HG02970 (cell line): ENCODE data around the gene GRM8.

Experiments used
- ATAC-seq: cut with Tn5 transposase; IDR thresholded peaks from one replicate; pipeline ENCODE4 v1.9.1; 2021; ENCODE audit warnings: mild to moderate bottlenecking, moderate library complexity, moderate number of reproducible peaks; ENCODE audit not compliant: unreplicated experiment, low FRiP score

GRM8 gene

DNA sequence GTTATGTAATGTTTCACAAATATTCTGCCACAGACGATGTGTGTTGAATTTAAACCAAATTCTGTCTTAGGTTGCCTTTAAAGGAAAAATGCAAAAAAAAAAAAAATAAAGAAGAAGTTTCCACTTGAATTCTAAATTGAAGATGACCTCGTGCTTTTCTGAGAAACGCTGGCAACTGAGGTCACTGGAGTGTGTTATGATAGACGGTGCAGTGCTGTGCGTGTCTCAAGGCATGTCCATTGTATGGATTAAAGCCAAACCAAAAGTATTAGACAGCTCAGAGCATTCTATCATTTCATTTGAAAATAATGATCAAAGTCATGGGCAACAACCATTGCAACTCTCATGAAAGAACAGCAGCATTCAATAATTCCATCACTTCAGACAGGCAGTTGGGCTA, 483.9 kb downstream of the GRM8 start:
- no peak for ATAC-seq

DNA sequence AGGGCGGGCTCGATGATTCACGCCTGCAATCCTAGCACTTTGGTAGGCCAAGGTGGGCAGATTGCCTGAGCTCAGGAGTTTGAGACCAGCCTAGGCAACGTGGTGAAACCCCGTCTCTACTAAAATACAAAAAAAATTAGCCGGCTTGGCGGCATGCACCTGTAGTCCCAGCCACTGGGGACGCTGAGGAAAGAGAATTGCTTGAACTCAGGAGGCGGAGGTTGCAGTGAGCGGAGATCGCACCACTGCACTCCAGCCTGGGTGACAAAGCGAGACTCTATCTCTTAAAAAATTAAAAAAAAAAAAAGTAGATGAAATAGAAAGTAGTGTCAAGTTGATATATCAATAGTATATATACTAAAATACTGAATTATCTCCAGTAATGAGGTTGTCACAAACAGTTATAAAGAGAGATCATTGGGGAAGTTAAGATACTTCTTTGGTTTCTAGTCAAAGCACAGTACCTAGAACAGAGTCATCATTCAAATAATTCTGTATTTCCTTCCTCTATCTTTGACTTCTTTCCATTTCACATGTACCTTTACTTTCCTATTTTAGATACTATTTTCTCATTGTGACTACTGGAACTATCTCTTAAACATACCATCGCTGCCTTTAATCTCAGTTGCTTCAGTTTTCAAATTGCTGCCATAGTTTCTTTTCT, 491.7 kb downstream of the GRM8 start:
- ATAC-seq: no peak

DNA sequence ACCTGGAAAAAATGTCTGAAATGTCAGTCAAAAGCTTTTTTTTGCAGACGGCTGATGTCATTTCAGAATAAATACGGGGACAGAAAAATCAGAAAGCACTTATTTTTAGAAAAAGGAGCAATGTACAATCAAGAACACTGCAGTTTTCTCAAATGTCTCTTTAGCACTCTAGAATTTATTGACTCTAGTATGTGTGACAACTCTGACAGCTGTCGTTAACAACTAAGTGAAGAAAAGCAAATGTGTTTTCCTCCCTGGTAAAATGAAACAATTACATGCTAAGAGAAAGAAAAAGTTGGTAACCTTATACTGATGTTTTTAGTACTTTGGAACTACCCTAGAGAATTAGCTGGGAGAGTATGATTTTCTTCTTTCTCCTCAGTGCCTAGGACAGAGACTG, 497.4 kb downstream of the GRM8 start:
- no peak for ATAC-seq

DNA sequence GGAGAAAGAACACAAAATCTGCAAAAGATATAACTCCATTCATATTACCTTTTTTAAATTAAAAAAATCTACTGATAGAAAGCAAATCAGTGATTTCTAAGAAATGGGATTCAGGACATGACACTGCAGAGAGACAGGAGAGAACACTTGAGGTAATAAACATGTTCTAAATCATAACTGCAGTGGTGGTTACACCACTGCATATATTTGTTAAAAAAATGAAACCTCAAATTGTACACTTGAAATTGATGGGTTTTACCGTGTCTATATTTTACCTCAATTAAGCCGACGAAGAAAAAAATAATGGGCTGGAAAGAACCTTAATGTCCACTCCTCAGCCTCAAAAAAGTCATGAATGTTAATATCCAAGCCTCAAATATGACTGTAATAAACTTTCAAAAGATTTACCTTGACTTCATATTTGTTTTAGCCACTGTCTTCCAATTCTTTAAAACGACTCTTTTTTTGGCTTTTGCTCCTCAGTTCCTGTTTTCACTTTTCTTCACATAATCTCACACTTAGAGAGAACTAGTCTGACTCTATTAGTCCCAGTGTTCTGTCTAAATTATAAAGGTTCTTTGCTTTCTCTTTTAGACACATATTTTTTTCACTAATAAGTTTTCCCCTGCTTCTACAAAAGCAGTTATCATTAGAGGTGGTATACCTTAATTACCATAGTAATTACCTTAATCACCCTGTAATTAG, 502.4 kb downstream of the GRM8 start:
- no peak for ATAC-seq

DNA sequence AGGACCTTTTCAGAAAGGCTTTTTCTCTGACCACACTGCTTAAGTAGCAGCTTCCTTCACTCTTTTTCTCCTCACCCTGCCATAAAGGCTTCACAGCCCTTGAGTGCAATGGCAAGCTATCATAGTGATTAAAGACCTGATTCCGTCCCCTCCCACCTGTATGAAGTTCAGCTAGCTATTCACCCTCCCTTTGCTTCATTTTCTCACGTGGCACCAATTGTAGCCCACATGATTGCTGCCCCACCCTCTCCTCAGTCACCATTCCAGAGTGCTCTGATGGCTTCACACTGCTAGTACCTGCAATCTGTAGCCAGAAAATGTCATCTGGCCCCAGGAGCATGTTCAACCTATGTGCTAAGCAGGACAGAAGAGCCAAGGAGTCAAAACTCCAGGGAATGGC, 523.8 kb downstream of the GRM8 start:
- no peak for ATAC-seq

DNA sequence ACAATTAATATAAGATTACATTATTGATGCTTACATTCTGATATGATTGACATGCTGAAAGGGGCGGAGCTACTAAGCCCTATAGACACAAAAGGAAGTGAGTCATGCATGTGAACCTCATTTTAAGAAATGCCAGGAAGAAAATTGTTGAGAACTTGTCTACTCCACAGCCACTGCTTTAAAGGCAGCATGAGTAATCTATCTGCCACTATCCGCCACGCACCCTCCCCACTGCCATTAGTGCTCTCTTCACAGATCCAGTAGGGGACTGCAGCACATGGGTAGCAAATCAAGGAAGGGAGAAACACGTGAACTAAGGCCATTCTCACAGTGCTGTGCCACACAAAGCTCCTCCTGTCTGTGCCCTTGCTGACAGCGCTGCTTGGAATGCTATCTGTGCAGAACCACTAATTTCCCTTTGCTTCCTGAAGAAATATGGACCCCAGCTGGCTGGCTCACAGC, 524.8 kb downstream of the GRM8 start:
- ATAC-seq: no peak

DNA sequence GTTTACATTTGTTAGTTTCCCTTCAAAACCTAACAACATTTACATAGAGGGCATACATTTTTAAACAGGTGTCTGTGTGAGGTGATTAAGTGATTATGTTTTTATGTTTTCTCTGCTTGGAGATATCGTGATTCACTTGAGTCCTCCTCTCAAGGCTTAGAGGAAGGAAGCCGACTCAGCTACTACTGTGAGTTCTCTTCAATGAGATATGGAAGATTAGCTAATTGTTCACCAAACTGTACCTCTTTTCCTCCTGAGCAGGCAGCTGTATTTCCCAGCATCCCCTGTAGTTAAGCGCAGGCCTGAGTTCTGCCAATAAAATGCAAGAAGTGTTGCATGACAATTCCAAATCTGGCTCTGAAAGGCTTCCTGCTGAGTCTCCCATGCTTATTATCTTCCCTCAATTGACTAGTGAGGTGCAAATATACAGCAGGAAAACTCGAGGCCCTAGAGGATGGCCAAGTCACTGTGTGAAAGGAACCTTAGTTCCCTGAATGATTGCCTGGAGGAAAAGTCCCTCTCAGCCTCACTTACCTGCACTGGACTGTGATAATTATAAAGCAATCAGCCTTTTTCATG, 528.7 kb downstream of the GRM8 start:
- ATAC-seq: no peak

DNA sequence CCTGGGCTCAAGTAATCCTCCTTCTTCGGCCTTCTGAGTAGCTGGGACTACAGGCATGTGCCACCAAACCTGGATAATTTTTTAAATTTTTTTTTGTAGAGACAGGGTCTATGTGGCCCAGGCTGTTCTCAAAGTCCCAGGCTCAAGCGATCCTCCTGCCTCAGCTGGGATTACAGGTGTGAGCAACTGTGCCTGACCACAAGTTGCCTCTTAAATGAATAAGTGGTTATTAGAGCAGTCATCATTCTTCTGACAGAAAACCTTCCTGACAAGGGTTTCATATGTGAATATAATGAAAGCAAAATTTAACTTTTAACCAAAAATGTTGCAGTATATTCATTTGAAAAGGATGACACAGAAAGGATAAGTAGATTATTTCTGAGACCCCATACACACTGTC, 532.5 kb downstream of the GRM8 start:
- ATAC-seq: peak; percentile 76

DNA sequence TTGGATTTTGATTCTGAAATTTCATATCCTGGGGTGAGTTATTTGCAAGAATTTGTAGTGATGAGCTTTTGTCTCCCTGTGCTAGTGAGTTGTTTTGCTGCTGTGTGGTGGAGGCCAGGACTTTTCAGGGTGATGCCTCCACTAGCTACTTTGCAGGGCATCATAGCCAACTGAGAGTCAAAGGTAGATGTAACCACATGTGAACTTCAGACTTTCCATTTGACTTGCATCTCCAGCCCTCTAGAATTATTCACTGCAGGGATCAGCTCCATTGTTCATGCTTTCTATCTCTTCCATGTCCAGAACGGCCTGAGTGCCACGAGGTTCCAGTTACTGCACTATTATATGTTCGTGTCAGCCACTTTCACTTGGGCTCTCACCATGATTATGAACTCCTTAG, 534.3 kb downstream of the GRM8 start:
- ATAC-seq: no peak

DNA sequence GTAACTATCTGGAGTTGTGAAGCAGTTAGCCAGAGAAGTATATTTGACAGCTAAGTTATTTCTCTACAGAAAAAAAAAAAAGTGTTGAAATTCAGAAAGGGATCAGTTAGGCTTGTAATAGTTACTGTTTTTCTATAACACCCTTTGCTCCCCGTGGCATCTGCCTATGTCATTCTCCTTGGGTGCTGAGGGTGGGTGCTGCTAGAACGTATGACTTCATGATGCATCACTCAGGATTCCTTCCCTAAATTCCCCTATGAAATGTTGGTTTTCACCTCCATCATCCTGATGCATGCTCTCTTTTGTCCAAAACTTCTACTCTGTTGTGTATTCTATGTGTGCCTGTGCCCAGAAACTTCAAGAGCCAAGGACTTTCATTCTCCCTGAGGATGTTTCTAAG, 536.4 kb downstream of the GRM8 start:
- ATAC-seq: no peak

DNA sequence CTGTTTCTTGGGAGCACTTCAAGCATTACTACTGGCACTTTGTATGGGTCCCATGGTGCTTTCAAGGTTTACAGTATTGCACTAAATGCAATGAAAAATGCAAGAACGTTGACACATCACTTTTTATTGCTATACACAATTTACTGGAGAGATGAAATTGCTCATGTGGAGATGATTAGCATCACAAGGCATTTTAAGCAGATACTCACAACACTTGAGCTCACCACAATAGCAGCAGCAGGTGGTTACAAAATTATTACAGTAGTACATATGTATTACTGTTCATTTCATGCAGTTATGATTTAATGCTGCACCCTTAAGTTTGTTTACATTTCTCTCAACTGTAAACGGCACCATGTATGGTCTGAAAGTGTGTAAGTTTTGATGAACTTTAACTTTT, 537.7 kb downstream of the GRM8 start:
- ATAC-seq: no peak

DNA sequence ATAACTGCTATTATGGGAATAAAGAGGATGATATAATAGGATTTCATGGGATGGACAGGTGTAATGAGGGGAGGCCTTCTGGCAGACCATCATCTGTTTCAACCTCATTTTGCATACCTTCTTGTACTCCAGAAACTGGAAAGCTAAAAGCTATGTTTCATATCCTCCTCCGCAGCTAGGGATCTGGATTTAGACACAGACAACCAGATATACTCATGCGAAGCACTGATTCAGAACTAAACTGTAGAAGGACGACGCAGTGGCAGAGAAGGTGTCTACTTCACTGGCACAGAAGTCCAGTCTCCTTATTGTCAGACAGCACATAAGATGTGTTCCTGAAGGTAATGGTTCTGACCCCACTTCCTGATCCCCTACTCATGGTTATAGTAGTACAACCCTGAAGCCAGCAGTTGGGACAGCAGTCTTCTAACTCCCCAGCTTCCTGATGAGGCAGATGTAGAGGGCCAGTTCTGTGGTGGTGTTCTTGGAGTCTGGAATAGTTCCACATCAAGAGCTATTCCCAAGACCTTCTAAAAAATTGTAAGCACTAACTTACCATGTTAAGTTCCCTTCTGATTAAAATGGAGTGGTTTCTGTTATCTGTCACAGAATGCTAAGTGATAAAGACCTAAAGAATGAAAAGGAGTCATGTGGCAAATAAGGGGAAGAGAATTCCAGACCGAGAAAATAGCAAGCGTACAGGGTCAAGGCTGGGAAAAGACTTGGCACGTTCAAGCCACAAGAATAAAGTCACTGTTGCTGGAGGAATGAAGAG, 550.3 kb downstream of the GRM8 start:
- peak; percentile 33 for ATAC-seq

DNA sequence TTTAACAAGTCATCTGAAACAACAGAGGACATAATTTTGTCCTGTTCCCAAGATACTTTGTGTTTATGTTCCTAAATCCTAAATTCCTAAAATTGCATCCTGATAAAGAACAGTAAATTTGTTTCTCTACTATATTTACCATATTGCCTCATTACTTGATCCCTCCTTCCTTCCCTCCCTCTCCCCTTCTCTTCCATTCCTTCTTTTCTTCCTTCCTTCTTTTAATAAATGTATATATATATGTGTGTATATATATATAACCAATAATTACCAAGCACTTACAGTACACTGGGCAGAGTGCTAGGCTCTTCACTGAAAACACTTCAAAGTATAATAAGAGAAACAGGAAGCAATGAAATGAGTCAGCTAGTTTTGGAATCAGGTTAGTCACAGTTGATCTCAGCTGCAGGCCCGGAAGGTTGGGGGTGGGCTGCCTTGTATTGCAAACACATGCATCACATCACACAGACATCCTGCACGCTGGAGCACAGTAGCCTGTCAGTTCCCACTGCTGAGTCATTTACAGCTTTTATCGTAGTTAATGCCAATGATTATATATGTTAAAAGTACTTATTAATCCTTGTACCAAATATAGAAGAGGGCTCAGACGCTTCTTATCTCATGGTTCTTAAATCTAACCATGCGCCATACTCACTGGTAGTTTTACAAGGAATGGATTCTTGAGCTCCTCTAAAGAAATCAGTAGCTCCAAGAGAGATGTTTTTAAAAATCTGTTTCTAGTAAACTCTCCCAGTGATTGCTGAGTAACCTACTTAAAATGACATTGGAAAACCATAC, 551.7 kb downstream of the GRM8 start:
- peak; percentile 99 for ATAC-seq

DNA sequence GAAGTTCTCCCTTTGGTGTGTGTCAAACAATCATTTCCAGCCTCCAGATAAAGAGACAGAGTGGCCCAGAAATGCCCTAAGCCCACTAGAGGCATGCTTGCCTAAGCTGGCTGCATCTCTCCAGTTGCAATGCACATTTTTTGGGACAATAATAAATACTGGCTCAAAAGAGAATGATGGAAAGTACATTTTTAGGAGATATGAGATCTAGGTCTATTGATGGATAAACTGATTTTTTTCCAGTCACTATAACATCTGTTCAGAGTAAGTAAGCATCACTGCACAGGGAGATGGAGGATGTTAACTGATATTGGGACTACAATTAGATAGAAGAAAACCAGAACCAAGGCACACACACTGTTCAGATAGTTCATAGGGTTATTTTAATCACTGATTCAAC, 553.0 kb downstream of the GRM8 start:
- no peak for ATAC-seq

DNA sequence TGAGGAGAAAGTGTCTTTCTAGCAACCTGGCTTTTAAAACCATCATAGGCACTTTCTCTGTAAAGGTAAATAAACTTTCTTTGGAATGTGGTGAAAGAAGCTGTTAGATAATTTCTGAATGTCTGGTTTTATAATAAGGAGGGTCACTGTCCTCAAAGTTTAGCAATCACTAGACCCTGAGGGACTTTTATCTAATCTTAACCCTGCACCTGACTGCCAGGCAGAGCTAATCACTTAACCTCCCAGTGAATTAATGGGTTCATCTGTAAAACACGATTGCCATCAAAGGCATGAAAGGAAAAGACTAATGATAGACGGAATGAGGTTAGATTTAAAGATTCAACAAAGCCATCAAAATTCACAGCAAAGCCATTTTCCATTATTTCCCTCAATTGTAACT, 553.8 kb downstream of the GRM8 start:
- ATAC-seq: no peak

DNA sequence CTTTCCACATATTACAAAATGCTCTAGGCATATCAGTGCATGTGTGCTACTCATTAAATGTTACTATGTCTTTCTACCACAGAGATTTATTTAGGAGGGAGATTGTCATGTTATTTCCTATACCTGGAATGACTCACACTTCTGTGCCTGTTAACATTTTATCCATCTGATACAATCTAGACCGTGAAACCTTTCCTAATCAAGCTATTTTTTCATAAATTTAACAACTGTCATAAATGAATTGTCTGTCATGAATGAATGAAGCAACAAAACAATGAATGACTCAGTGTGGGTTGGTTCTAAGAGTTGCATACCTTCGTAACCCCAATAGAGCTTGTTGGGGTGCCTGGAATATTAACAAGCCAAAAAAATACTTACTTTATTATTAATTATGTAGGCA, 554.3 kb downstream of the GRM8 start:
- no peak for ATAC-seq

DNA sequence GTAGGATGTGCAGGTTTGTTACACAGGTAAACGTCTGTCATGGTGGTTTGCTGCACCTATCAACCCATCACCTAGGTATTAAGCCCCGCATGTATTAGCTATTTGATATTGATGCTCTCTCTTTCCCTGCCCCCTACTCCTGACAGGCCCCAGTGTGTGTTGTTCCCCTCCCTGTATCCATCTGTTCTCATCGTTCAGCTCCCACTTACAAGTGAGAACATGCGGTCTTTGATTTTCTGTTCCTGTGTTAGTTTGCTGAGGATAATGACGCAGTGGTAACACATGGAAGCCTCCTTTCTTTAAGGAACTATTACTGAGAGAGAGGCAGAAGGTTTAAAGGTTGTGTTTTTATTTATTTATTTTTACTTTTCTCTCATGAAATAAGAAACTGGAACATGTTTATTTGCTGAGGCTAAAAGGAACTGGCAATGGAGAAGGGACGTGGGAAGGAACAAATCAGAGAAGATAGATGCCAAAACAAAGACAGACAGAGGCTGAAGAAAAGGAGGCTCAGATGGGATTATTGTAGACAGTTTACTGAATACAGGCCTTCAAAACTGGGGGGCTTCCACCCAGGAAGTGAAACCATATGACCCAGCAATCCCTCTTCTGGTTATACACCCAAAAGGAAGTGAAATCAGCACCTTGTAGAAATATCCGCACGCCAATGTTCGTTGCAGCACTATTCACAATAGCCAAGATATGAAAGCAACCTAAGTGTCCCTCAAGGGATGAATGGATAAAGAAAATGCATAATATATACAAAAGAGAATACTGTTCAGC, 556.3 kb downstream of the GRM8 start:
- no peak for ATAC-seq

DNA sequence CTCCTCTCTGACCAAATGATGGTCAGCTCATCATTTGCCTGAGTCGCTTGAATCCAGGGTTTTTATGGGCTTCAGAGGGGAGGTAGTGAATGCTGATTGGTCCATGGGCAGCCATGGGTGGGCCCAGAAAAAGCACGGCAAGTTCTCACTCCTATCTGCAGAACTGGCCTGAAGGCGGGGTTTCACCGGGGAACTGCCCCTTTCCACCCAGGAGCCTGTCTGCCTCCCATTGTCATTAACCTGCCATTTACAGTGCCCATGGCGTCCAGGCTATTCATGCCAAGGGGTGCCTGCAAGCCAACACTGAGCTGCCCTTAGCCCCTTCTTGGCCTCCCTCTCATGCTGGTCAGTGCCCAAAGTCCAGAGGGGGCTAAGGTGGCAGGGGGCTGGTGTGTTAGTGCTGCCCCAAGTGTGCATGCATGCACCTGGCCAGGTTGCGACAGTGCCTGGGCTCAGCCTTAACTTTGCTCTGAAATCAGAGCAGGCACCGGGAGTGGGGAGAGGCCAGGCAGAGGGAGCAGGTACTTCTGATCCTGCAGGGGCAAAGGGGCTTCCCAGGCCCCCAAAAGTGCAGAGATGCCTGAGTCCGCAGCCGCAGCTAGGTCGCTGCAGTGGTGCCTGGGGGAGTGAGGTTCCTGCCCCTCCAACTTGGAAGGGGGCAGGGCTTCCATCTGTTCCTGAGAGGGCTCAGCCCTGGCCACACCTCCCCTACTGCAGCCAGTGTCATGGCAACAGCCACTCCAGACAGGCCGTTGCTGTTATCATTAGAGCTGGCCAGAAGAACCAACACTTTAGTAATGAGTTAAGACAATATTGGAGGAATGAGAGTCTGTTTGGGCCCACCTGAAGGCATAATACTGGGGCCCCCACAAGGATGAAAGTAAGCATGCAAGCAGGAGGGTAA, 561.6 kb downstream of the GRM8 start:
- ATAC-seq: no peak

DNA sequence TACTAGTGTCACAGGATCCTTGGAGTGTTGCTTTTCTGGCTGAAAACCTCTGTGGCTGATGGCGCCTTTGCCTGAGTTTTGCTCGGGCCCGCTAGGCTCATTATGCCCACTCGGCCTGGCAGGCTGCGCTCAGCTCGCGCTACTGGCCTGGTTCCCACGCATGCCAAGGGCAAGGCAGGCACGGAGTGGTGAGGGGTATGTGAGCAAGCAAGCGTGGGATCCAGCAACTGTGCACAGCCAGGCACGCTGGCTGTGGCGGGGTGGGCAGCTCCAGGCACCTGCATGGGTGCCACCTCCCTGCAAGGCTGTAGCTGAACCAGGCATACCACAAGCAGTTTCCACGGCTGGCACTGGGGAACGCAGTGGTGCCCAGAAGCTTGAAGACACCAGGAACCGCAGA, 562.6 kb downstream of the GRM8 start:
- ATAC-seq: no peak
